Stromal cell of bone marrow (primary cell): ENCODE data around the gene IFT122.

Experiments
- DNase-seq: peaks from one replicate; pipeline ENCODE4 v3.0.0-alpha.2; 2012; ENCODE audit warnings: low read depth

IFT122 gene

GRCh38 chr3:129416415-129416814, 23.6 kb upstream of the IFT122 start:
- DNase-seq, result no peak

DNA sequence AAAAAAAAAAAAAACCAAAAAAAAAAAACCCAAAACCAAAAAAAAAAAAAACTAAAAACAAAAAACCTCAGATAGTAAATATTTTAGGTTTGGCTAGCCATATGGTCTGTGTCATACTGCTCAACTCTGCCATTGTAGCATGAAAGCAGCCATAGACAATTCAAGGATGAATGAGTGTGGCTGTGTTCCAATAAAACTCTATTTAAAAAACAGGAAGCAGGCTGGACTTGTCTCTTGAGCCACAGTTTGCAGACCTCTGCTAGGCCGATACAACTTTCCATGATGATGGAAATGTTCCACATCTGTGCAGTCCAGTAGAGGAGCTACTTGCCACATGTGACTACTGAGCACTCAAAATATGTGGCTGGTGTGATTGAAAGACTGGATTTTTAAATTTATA, 22.7 kb upstream of the IFT122 start:
- DNase-seq, result no peak

GRCh38 chr3:129418041-129418973, 21.7 kb upstream of the IFT122 start:
- no peak for DNase-seq

DNA sequence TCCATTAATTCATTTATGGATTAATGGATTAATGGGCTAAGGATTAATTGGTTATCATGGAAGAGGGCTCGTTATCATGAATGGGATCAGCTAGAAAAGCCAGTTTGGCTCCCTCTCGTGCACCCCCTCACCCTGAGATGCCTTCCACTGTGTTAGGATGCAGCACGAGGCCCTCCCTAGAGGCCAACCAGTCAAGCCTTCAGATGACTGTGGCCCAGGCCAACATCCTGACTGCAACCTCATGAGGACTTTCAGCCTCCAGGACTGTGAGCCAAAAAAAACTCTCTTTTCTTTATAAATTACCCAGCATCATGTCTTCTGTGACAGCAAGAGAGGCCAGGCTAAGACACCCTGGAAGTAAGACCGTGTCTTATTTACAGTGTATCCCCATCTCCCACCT, 20.5 kb upstream of the IFT122 start:
- DNase-seq, result no peak

DNA sequence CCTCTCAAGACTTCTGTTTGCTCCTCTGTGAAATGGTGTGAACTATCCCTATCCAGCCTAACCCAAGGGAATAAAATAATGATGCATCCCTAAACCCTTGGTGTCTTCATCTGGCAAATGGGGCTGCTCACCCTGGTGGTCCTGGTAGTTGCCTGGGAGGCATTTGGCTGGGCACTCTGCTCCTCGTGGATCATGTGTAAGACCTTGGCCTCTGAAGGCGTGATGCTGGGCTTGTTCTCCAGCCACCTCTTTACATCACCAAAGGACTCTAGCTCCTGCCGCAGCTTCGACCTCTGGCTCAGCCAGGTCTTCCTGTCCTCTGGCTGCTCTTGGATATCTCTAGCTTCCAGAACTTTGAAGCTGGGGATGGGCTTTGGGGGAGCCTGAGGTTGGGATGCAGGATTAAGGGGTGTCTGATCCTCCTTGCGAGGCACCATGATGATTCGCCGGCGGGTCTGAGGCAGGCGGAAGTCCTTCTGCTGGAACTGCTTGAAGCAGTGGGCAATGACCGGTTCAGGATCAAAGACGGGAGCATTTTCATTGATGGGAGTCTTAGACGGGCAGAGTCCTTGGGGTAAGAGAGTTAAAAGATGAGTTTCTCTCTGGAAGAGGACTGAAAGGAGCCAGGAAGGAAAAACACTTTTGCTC, 18.7 kb upstream of the IFT122 start:
- no peak for DNase-seq

DNA sequence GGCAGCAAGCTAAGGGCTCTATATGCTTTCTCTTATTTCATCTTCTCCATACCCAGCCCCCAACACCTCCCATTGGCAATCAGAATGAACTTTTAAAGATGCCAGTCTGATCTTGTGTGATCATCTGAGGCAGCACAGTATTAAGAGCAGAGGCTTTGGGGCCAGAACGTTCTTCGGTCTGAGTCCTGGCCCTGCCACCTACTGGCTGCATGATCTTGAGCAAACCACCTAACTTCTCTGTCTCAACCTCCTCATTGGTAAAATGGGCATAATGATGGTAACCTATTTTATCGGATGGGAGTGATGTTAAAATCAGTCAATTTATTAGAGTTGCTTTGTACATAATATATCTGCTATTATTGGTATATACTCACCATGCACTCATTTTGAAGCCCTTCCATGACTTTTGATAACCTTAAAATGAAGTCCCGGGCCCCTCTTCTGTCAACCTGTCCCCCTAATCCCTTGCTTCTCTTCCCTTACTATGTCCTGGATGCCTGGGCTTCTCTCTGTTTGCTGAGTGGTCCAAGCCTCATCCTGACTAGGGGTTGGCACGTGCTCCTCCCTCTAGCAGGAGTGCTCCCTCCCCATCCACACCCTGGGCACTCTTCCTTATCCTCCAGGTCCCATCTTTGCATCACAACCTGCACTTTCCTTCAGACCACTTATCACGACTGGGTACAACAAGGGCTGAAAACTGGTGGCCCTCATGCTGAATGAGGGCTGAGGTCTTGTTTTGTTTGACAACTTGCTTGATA, 17.9 kb upstream of the IFT122 start:
- no peak for DNase-seq

- no peak for DNase-seq
Measured at GRCh38 chr3:129422897-129423296, 17.1 kb upstream of the IFT122 start.

DNA sequence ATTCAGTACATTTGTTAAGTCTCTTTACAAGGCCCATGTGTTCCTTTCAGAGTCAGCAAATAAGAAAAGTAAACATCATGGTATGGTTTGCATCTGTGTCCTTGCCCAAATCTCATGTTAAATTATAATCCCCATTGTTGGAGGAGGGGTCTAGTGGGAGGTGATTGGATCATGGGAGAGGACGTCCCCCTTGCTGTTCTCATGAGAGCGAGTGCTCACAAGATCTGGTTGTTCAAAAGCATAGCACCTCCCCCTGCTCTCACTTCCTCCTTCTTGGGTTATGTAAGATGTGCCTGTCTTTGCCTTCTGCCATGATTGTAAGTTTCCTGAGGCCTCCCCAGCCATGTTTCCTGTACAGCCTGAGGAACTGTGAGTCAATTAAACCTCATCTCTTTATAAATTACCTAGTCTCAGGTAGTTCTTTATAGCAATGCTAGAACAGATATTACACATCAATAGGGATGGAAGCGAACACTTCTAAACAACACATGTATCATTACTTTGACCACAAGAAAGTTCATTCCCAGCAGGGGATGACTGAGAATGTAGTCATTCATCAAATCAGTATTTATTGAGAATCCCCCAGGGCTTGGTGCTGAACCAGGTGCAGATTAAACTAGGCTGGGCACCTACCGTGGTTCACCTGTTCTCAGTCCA, 15.7 kb upstream of the IFT122 start:
- DNase-seq, result no peak

GRCh38 chr3:129425213-129425612, 14.8 kb upstream of the IFT122 start:
- DNase-seq, result no peak

- no peak for DNase-seq
Measured at GRCh38 chr3:129425619-129426018, 14.4 kb upstream of the IFT122 start.

- DNase-seq, result no peak
Measured at GRCh38 chr3:129428007-129428375, 12.0 kb upstream of the IFT122 start.

- DNase-seq, result peak; percentile 88
Measured at GRCh38 chr3:129428376-129429079, 11.5 kb upstream of the IFT122 start, which contains the start of gene EFCAB12. Gene EFCAB12, minus strand, starts transcription at chr3:129428636. Its CDS starts 148 bp downstream, at chr3:129428488.

- no peak for DNase-seq
Measured at GRCh38 chr3:129429080-129429451, 11.0 kb upstream of the IFT122 start.

GRCh38 chr3:129429602-129430001, 10.4 kb upstream of the IFT122 start:
- DNase-seq, result no peak

DNA sequence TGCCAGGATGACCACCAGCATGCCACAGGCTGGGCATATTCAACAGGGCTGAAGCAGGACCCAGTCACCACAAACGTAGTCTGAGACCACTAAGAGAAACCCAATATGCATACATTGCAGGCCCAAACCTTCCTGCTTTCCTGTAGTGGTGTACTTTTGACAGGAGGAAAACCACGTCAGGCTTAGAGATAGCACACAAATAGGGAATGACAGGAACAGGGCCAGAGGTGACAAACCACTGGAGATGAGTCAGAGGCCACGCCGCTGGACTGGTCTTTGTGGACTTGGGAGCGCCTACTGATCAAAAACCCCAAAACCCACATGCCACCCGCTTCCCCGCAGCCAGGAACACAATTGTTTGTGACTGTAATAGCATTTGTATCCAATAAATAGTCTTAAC, 8.0 kb upstream of the IFT122 start:
- no peak for DNase-seq

DNA sequence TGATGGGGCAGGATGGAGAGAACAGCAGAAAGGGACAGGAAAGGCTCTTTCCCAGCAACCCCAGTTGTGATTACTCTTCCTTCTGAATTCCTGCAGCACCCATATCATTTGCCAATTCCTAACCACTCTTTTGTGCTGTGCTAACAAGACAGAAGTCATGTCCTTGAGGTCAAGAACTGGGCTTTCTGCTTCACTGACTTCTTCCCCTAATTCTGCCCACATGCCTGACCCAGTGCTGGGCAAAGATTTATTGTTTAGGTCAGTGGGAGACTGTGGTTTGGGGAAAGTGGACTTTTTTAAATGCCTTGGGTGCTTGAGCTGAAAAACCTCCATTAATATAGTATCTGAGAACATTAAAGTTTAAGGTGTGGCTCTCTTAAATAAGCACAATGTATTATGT, 7.4 kb upstream of the IFT122 start:
- DNase-seq, result no peak

- no peak for DNase-seq
Measured at GRCh38 chr3:129433565-129433964, 6.5 kb upstream of the IFT122 start.

DNA sequence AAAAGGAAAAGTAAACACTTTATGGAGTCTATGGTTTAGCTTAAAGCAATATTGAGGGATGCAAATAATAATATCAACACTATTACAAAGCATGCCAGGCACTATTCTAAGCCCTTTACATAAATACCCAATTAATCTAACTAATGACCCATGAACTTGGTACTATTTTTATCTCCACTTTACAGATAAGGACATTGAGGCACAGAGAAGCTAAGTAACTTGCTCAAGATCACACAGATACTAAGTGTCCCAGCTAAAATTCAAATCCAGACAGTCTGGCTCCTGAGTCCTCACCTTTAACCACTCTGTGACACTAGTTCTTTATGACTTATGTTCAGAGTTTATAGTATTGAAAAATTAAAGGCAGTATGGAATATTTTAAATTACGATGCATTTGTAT, 5.9 kb upstream of the IFT122 start:
- DNase-seq, result no peak

DNA sequence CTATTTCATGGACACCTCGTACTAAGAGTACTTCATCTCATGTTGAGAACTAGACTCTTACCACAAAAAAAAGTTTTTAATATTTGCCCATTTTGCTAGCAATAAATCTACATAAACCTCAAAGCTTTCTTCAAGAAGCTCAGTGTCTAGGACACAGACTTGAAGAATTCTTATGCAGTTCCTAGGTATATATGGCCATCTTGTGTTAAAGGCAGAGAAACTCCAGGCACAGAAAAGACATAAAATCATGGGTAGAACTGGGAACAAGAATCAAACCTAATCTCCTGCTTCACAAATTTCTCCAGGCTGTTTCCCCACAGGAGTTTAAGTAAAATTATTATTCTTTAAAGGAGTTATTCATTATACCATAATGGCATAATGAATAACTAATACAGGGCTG, 4.7 kb upstream of the IFT122 start:
- no peak for DNase-seq

- DNase-seq, result no peak
Measured at GRCh38 chr3:129439226-129439816, 703 bp upstream of the IFT122 start.

DNA sequence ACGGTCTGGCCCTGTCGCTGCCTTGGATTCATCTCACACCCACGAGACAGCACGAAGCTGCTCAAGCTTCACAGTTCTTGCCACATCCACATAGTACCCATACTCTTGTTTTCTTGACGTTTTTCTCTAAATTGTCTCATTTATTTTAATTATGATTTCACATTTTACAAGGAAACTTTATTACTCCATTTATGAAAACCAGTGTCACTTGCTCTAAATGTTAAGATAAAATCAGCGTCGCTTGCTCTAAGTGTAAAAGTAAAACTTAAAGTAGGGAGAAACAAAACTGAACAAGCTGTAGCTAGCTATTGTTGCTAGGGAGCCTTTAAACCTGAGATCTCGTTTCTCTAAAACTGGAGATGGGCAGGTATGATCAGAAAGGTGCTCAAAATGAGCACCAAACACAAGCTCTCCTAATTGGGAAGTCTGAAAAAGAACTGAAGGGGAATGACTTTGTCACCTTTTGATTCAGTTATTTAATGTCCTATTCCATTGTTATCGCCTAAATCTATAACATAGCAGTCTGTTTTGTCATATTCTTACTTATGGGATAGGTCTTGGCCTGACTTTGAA, 680 bp downstream of the IFT122 start:
- DNase-seq, result no peak
